K562 (cell line): ENCODE results near the gene NET1. TPM values are rescaled to one million over a fixed set of nuclear protein-coding genes. Genes with fewer than 3 reads are reported as not detected.

Experiments used
- ATAC-seq: fragments of 200-7000 bp; cut with Tn5 transposase; 3 replicates; pipeline ENCODE4 v1.9.1; 2020; ENCODE audit warnings: moderate library complexity
- BruUV-seq: library from RNA; stranded (reverse); fragments of 400-500 nt; replicated peaks from 2 replicates; lab custom pipeline; 2021; lab: Mats Ljungman, UMichigan
- CTCF ChIA-PET: fragments of 300-600 bp; formaldehyde crosslinking; extraction: SDS; loops from one replicate; lab custom pipeline; 2021; ENCODE audit warnings: low intra/inter-chr PET ratio; lab: Yijun Ruan, JAX
- POLR2A ChIA-PET: fragments of 300-600, 350-650 bp; sonication (Branson Sonifier 250); formaldehyde crosslinking; extraction: SDS; loops from one replicate; lab custom pipeline; 2021; ENCODE audit warnings: antibody characterized with exemption, inconsistent platforms; lab: Yijun Ruan, JAX
- DNase-seq, 4 experiments: peaks; one replicate each; pipeline versions ENCODE4 v3.0.0 to v3.0.0-alpha.2; 2011 to 2018; ENCODE audit warnings: low spot score in 3 of 4, mixed read lengths in 3 of 4; ENCODE audit errors: extremely low read depth in 1 of 4
- FAIRE-seq: peaks from 2 replicates; lab custom pipeline; 2011; peaks lifted over from hg19 to GRCh38; lab: Jason Lieb, UNC
- H2AFZ ChIP-seq: 2 replicates; pipeline ENCODE4 v1.6.0; 2011; ENCODE audit warnings: low read depth, low read length, control low read depth, inconsistent platforms
- H3K27ac ChIP-seq: fragments of 200-600 bp; 3 replicates; pipeline ENCODE4 v1.8.0; 2011; ENCODE audit warnings: low read depth, mild to moderate bottlenecking, control low read depth, inconsistent platforms, low read length, moderate library complexity, mixed read lengths; ENCODE audit errors: extremely low read depth
- H3K27me3 ChIP-seq, 2 experiments: fragments of 300-600 bp in 1 of 2; 2 replicates in 1 of 2; 3 replicates in 1 of 2; pipeline versions ENCODE4 v1.6.0 to v1.8.0; 2011; ENCODE audit warnings: inconsistent platforms in 2 of 2, low read length in 2 of 2, mild to moderate bottlenecking in 1 of 2, mixed read lengths in 1 of 2, moderate library complexity in 1 of 2; ENCODE audit not compliant: control insufficient read depth in 2 of 2, insufficient read depth in 2 of 2
- H3K36me3 ChIP-seq: fragments of 300-600 bp; 3 replicates; pipeline ENCODE4 v1.8.0; 2011; ENCODE audit warnings: mild to moderate bottlenecking, low read length, inconsistent platforms; ENCODE audit not compliant: control insufficient read depth, insufficient read depth
- H3K4me1 ChIP-seq, 2 experiments: fragments of 200-600 bp in 1 of 2; replicated peaks in 1 of 2; 2 replicates in 1 of 2; 3 replicates in 1 of 2; pipeline versions ENCODE4 v1.5.1 to v1.8.0; 2011; ENCODE audit warnings: inconsistent platforms in 2 of 2, low read length in 2 of 2, mild to moderate bottlenecking in 1 of 2, mixed read lengths in 1 of 2, moderate library complexity in 1 of 2; ENCODE audit not compliant: control insufficient read depth in 2 of 2, insufficient read depth in 2 of 2
- H3K4me2 ChIP-seq: 2 replicates; pipeline ENCODE4 v1.6.1; 2011; ENCODE audit warnings: low read length, control low read depth, inconsistent platforms, mixed read lengths; ENCODE audit not compliant: insufficient read depth
- H3K4me3 ChIP-seq: fragments of 200-600 bp; sonication (generic), shearing (Covaris generic); 2 replicates; pipeline ENCODE4 v1.5.1; 2016; ENCODE audit warnings: control low read depth, inconsistent platforms
- H3K79me2 ChIP-seq: fragments of 200-600 bp; 3 replicates; pipeline ENCODE4 v1.8.0; 2011; ENCODE audit warnings: low read length, inconsistent platforms; ENCODE audit not compliant: control insufficient read depth, insufficient read depth
- H3K9ac ChIP-seq, 2 experiments: 2 replicates each; pipeline versions ENCODE4 v1.6.0 to v1.6.1; 2011; ENCODE audit warnings: low read depth in 2 of 2, low read length in 2 of 2, control low read depth in 1 of 2, inconsistent platforms in 1 of 2, mild to moderate bottlenecking in 1 of 2, mixed read lengths in 1 of 2; ENCODE audit not compliant: insufficient read depth in 1 of 2
- H3K9me1 ChIP-seq: one replicate; pipeline ENCODE4 v1.6.0; 2011; ENCODE audit warnings: inconsistent platforms, mild to moderate bottlenecking, low read length, moderate library complexity; ENCODE audit not compliant: control insufficient read depth, insufficient read depth
- H3K9me3 ChIP-seq: replicated peaks from 2 replicates; pipeline ENCODE4 v1.5.1; 2011; ENCODE audit warnings: low read depth, low read length, inconsistent platforms; ENCODE audit not compliant: control insufficient read depth, insufficient read depth
- H4K20me1 ChIP-seq: replicated peaks from 2 replicates; pipeline ENCODE4 v1.6.1; 2011; ENCODE audit warnings: low read length, inconsistent platforms, mixed read lengths; ENCODE audit not compliant: control insufficient read depth, insufficient read depth
- HCFC1 ChIP-seq: IDR thresholded peaks from 2 replicates; pipeline ENCODE4 v1.6.1; 2012; ENCODE audit warnings: low read depth, low read length, improper control_type of control experiment
- HNRNPK ChIP-seq: fragments of 200-400 bp; formaldehyde crosslinking; IDR thresholded peaks from one replicate; pipeline ENCODE4 v1.6.1; 2018; ENCODE audit warnings: mild to moderate bottlenecking, low read depth, low read length; ENCODE audit not compliant: poor library complexity, severe bottlenecking
- MED1 ChIP-seq: sonication (generic); formaldehyde crosslinking; IDR thresholded peaks from 2 replicates; pipeline ENCODE4 v1.8.1; 2023; ENCODE audit warnings: missing genetic modification reagents, borderline replicate concordance
- NFRKB ChIP-seq: fragments of 450-650 bp; IDR thresholded peaks from 2 replicates; pipeline ENCODE4 v1.6.1; 2016; ENCODE audit warnings: low read depth
- PCBP1 ChIP-seq: fragments of 200-400 bp; formaldehyde crosslinking; IDR thresholded peaks from 2 replicates; pipeline ENCODE4 v1.6.1; 2018; ENCODE audit warnings: mild to moderate bottlenecking, low read depth, low read length; ENCODE audit not compliant: poor library complexity, severe bottlenecking
- TOE1 ChIP-seq, 2 experiments: fragments of 450-650 bp in 1 of 2; sonication (generic) in 1 of 2; formaldehyde crosslinking in 1 of 2; IDR thresholded peaks; 2 replicates each; pipeline versions ENCODE4 v1.7.1 to v1.8.0; 2016 to 2022; ENCODE audit warnings: borderline replicate concordance in 2 of 2, mild to moderate bottlenecking in 2 of 2, antibody characterized with exemption in 1 of 2, inconsistent platforms in 1 of 2, low read depth in 1 of 2, missing genetic modification reagents in 1 of 2, moderate library complexity in 1 of 2
- WGBS: fragments of 100-300 bp; shearing (Covaris generic); methylation state at CpG from one replicate; pipeline ENCODE4 v1.1.6; 2016; ENCODE audit warnings: low coverage, mixed read lengths; ENCODE audit not compliant: insufficient coverage; ENCODE audit errors: missing lambda C conversion rate; 5-methylcytosine and 5-hydroxymethylcytosine counted together
- in situ Hi-C: fragments of 300-500 bp; cut with MboI; formaldehyde crosslinking; loops from 4 replicates; pipeline ENCODE4 v1.15.0; 2018; ENCODE audit warnings: inconsistent platforms, mixed read lengths
- intact Hi-C: fragments of 100-400 bp; cut with micrococcal nuclease; formaldehyde crosslinking; loops from 2 replicates; pipeline ENCODE4 v1.14.2; 2022
- polyA plus RNA-seq, 8 experiments: library from polyadenylated mRNA; depleted of rRNA in 4 of 8; stranded (reverse) in 5 of 8; unstranded in 3 of 8; fragments of >200 nt; fragmentation: Nextera tagmentation in 2 of 8; fragmentation: Illumina TruSeq in 1 of 8; extraction: Ambion mirVana in 2 of 8; extraction: Trizol in 1 of 8; gene quantifications; 2 replicates each; pipeline versions ENCODE4 v1.2.1 to v1.2.3, GENCODE V29; 2011 to 2014; ENCODE audit warnings: inconsistent platforms in 1 of 8, missing spikeins in 1 of 8
- total RNA-seq, 7 experiments: library from RNA; depleted of rRNA in 6 of 7; stranded (reverse); fragments of >200 nt in 6 of 7; fragmentation: Illumina TruSeq in 2 of 7; extraction: Trizol in 2 of 7; gene quantifications; 2 replicates each; pipeline versions ENCODE4 v1.2.1 to v1.2.3, GENCODE V29; 2011 to 2021; ENCODE audit warnings: low replicate concordance in 1 of 7
- TF ChIP-seq, protein P1 (sequence below): fragments of 450-650 bp; IDR thresholded peaks from 2 replicates; pipeline ENCODE4 v1.7.1; 2018; ENCODE audit warnings: mild to moderate bottlenecking, low read depth; ENCODE audit not compliant: partially characterized antibody
- TF ChIP-seq, protein P2 (sequence below), 2 experiments: fragments of 450-650 bp in 1 of 2; sonication (generic) in 1 of 2; formaldehyde crosslinking in 1 of 2; IDR thresholded peaks; 2 replicates each; pipeline versions ENCODE4 v1.7.1 to v1.9.0; 2016 to 2022; ENCODE audit warnings: inconsistent platforms in 1 of 2, mild to moderate bottlenecking in 1 of 2, missing genetic modification reagents in 1 of 2

Gene NET1
- total and polyA plus RNA-seq, 9 of the 15 experiments (the other 6 are each of a cell fraction or from before 2014, with no cell fraction given): 47.4 to 258 (median 106) TPM

DNA sequence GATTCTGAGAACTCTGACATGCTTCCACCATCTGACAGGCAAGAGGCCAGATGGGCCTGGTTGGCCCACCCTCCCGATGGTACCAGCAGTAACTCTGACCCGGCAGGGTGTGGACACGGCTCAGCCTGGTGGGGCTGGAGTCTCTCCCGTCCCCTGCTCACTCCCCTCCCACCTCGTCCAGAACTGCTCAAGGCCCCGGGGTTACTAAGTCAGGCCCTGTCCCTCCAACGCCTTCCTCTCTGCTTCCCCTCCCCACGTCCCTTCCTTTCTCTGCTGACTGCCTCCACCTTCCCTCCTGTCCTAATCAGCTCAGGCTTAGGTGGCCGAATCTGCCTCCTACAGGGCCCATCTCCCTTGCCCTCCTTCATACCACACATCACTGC lies 74.5 kb downstream of the NET1 start:
- BruUV-seq: TSS peak; percentile 39
- Histone ChIP-seq H3K9ac (peak overlapping the region; percentile 79 to 96), H2AFZ (peak overlapping the region; percentile 87), H3K4me3 (peak overlapping the region; percentile 43), H3K27ac (peak overlapping the region; percentile 82), H3K27me3 (no peaks in the 10 kb centered on the region), H3K4me2 (peak overlapping the region; percentile 93), H4K20me1 (no peaks in the 10 kb centered on the region), H3K9me1 (no peaks in the 10 kb centered on the region), H3K4me1 (peaks cover 32 to 55% of the 10 kb centered on the region in 2 experiments; a peak in 4 of 5 replicates), H3K79me2 (peaks cover 64% of the 10 kb centered on the region), H3K9me3 (no peaks in the 10 kb centered on the region), H3K36me3 (peaks cover 22% of the 10 kb centered on the region)
- FAIRE-seq (peak; percentile 61), DNase-seq (peak; percentile 49 to 75 (median 58)), ATAC-seq (peak; percentile 76)
- 0% methylated on average over 9 of the region's 9 CpGs for WGBS
- POLR2A ChIA-PET: interaction anchor here (0.9 to 1.6 kb wide), 4 partner anchors 8 to 44 kb away, joined by 3 to 5 read pairs (median 4); no protein-coding TSS in a partner anchor
- intact Hi-C loops (no loop called here), in situ Hi-C loops (no loop called here)
- CTCF ChIA-PET: no interaction called here
- TF ChIP-seq, protein P1, sequence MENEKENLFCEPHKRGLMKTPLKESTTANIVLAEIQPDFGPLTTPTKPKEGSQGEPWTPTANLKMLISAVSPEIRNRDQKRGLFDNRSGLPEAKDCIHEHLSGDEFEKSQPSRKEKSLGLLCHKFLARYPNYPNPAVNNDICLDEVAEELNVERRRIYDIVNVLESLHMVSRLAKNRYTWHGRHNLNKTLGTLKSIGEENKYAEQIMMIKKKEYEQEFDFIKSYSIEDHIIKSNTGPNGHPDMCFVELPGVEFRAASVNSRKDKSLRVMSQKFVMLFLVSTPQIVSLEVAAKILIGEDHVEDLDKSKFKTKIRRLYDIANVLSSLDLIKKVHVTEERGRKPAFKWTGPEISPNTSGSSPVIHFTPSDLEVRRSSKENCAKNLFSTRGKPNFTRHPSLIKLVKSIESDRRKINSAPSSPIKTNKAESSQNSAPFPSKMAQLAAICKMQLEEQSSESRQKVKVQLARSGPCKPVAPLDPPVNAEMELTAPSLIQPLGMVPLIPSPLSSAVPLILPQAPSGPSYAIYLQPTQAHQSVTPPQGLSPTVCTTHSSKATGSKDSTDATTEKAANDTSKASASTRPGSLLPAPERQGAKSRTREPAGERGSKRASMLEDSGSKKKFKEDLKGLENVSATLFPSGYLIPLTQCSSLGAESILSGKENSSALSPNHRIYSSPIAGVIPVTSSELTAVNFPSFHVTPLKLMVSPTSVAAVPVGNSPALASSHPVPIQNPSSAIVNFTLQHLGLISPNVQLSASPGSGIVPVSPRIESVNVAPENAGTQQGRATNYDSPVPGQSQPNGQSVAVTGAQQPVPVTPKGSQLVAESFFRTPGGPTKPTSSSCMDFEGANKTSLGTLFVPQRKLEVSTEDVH: no peak
- TF ChIP-seq HNRNPK (no peak), MED1 (CRISPR knock-in tag) (no peak), NFRKB (no peak; the same call in 1 of the 2 replicates), TOE1 (IDR thresholded peaks at IDR 0.05; ENCODE audit: borderline replicate concordance) (0 out of 2 replicates have a peak, but pooled peaks have one; percentile 38), TOE1 (CRISPR knock-in tag; IDR thresholded peaks at IDR 0.05; ENCODE audit: borderline replicate concordance, low read depth) (no peak), HCFC1 (no peak), PCBP1 (no peak)
- TF ChIP-seq, protein P2, sequence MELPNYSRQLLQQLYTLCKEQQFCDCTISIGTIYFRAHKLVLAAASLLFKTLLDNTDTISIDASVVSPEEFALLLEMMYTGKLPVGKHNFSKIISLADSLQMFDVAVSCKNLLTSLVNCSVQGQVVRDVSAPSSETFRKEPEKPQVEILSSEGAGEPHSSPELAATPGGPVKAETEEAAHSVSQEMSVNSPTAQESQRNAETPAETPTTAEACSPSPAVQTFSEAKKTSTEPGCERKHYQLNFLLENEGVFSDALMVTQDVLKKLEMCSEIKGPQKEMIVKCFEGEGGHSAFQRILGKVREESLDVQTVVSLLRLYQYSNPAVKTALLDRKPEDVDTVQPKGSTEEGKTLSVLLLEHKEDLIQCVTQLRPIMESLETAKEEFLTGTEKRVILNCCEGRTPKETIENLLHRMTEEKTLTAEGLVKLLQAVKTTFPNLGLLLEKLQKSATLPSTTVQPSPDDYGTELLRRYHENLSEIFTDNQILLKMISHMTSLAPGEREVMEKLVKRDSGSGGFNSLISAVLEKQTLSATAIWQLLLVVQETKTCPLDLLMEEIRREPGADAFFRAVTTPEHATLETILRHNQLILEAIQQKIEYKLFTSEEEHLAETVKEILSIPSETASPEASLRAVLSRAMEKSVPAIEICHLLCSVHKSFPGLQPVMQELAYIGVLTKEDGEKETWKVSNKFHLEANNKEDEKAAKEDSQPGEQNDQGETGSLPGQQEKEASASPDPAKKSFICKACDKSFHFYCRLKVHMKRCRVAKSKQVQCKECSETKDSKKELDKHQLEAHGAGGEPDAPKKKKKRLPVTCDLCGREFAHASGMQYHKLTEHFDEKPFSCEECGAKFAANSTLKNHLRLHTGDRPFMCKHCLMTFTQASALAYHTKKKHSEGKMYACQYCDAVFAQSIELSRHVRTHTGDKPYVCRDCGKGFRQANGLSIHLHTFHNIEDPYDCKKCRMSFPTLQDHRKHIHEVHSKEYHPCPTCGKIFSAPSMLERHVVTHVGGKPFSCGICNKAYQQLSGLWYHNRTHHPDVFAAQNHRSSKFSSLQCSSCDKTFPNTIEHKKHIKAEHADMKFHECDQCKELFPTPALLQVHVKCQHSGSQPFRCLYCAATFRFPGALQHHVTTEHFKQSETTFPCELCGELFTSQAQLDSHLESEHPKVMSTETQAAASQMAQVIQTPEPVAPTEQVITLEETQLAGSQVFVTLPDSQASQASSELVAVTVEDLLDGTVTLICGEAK (IDR thresholded peaks at IDR 0.05): no peak
- TF ChIP-seq, protein P2 (CRISPR knock-in tag; IDR thresholded peaks at IDR 0.05): no peak
